PC-3 (cell line): ENCODE measurements around the gene SLC27A4. TPM values are rescaled to one million over a fixed set of nuclear protein-coding genes. Genes with fewer than 3 reads are reported as not detected.

Experiments
- ATAC-seq: fragments of 200-7000 bp; cut with Tn5 transposase; 2 replicates; pipeline ENCODE4 v1.9.1; 2020; ENCODE audit warnings: mild to moderate bottlenecking, moderate library complexity
- BruUV-seq: library from RNA; stranded (reverse); fragments of 400-500 nt; replicated peaks from 2 replicates; lab custom pipeline; 2021; lab: Mats Ljungman, UMichigan
- CTCF ChIA-PET: fragments of 300-600 bp; sonication (Branson Sonifier 250); formaldehyde crosslinking; loops from one replicate; lab custom pipeline; 2022; ENCODE audit warnings: antibody characterized with exemption; lab: Charles Lee
- POLR2A ChIA-PET: fragments of 300-600 bp; sonication (Branson Sonifier 250); formaldehyde crosslinking; loops from one replicate; lab custom pipeline; 2022; ENCODE audit warnings: antibody characterized with exemption; ENCODE audit not compliant: unreplicated experiment; lab: Charles Lee
- DNase-seq: peaks from one replicate; pipeline ENCODE4 v3.0.0-alpha.2; 2015
- H2AFZ ChIP-seq: fragments of 300-600 bp; sonication (generic); 2 replicates; pipeline ENCODE4 v1.6.0; 2016; ENCODE audit warnings: antibody characterized with exemption, low read length
- H3F3A ChIP-seq: fragments of 300-600 bp; sonication (generic); one replicate; pipeline ENCODE4 v1.6.0; 2017; ENCODE audit warnings: antibody characterized with exemption, low read length, control low read depth, mild to moderate bottlenecking; ENCODE audit not compliant: unreplicated experiment
- H3K27ac ChIP-seq: fragments of 300-600 bp; sonication (generic); 2 replicates; pipeline ENCODE4 v1.5.1; 2016; ENCODE audit warnings: mild to moderate bottlenecking, low read length
- H3K27me3 ChIP-seq: fragments of 300-600 bp; sonication (generic); 2 replicates; pipeline ENCODE4 v1.6.1; 2016; ENCODE audit warnings: low read length, mixed read lengths
- H3K36me3 ChIP-seq: fragments of 300-600 bp; sonication (generic); 2 replicates; pipeline ENCODE4 v1.6.1; 2016; ENCODE audit warnings: low read depth, mixed run types, low read length, mixed read lengths
- H3K4me1 ChIP-seq: fragments of 300-600 bp; sonication (generic); 2 replicates; pipeline ENCODE4 v1.5.1; 2016; ENCODE audit warnings: low read length; ENCODE audit not compliant: insufficient read depth
- H3K4me2 ChIP-seq: fragments of 300-600 bp; sonication (generic); 2 replicates; pipeline ENCODE4 v1.6.0; 2016; ENCODE audit warnings: low read length
- H3K4me3 ChIP-seq: fragments of 300-600 bp; sonication (generic); 2 replicates; pipeline ENCODE4 v1.5.1; 2016; ENCODE audit warnings: mild to moderate bottlenecking, low read length, mixed read lengths
- H3K79me2 ChIP-seq: fragments of 300-600 bp; sonication (generic); 2 replicates; pipeline ENCODE4 v1.6.1; 2017; ENCODE audit warnings: low read length, mixed read lengths
- H3K9ac ChIP-seq: fragments of 300-600 bp; sonication (generic); 2 replicates; pipeline ENCODE4 v1.6.0; 2016; ENCODE audit warnings: mild to moderate bottlenecking, low read length
- H3K9me2 ChIP-seq: fragments of 300-600 bp; sonication (generic); replicated peaks from 2 replicates; pipeline ENCODE4 v1.6.1; 2016; ENCODE audit warnings: mixed run types, low read length, mixed read lengths
- H3K9me3 ChIP-seq: fragments of 300-600 bp; sonication (generic); 2 replicates; pipeline ENCODE4 v1.6.1; 2016; ENCODE audit warnings: low read length, mixed read lengths
- H4K20me1 ChIP-seq: fragments of 300-600 bp; sonication (generic); 2 replicates; pipeline ENCODE4 v1.6.1; 2016; ENCODE audit warnings: low read length, mixed read lengths
- CTCF ChIP-seq: fragments of 300-600 bp; sonication (generic); conservative IDR thresholded peaks from 2 replicates; pipeline ENCODE4 v1.5.1; 2017; ENCODE audit warnings: antibody characterized with exemption, low read depth, mild to moderate bottlenecking, low read length
- EZH2 ChIP-seq: fragments of 300-600 bp; sonication (generic); IDR thresholded peaks from one replicate; pipeline ENCODE4 v1.6.1; 2017; ENCODE audit warnings: antibody characterized with exemption, mild to moderate bottlenecking, low read length; ENCODE audit not compliant: unreplicated experiment
- EZH2phosphoT487 ChIP-seq: fragments of 300-600 bp; sonication (generic); IDR thresholded peaks from 2 replicates; pipeline ENCODE4 v1.6.1; 2018; ENCODE audit warnings: mild to moderate bottlenecking, antibody characterized with exemption, low read length, borderline replicate concordance
- intact Hi-C: fragments of 100-400 bp; cut with micrococcal nuclease; formaldehyde crosslinking; loops from 2 replicates; pipeline ENCODE4 v1.9.0; 2023
- total RNA-seq: library from RNA; depleted of rRNA; stranded (reverse); fragments of >200 nt; gene quantifications from 2 replicates; pipeline ENCODE4 v1.2.3, GENCODE V29; 2014

SLC27A4 gene
- total RNA-seq, 1 experiment from 2014 or later, result 39.1 TPM

DNA sequence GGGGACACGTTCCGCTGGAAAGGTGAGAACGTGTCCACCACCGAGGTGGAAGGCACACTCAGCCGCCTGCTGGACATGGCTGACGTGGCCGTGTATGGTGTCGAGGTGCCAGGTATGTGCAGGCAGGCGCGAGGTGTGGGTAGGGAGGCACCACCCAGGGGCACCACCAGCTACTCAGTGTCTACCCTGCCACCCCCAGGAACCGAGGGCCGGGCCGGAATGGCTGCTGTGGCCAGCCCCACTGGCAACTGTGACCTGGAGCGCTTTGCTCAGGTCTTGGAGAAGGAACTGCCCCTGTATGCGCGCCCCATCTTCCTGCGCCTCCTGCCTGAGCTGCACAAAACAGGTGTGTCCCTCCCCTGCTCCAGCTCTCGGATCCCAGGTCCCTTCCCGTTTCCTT lies 15.1 kb downstream of the SLC27A4 start:
- intact Hi-C loops, result no loop called here
- no peak overlapping the region for H2AFZ ChIP-seq
- TF ChIP-seq CTCF, result no peak
- TF ChIP-seq EZH2, result no peak
- no peak for TF ChIP-seq EZH2phosphoT487
- no peak overlapping the region for H3K27ac ChIP-seq
- H3K27me3 ChIP-seq, result no peaks in the 10 kb centered on the region
- H3K9me2 ChIP-seq, result no peaks in the 10 kb centered on the region
- H3K9ac ChIP-seq, result no peak overlapping the region
- no peaks in the 10 kb centered on the region; the same call in 1 of the 2 replicates for H3K36me3 ChIP-seq
- H3K4me3 ChIP-seq, result no peak overlapping the region
- ChIA-PET POLR2A (no interaction called here), CTCF (no interaction called here)
- no peak overlapping the region for H3K4me2 ChIP-seq
- BruUV-seq, result no TSS peak
- H3F3A ChIP-seq, result no peaks in the 10 kb centered on the region
- H3K4me1 ChIP-seq, result no peaks in the 10 kb centered on the region
- no peaks in the 10 kb centered on the region for H3K9me3 ChIP-seq
- ATAC-seq (no peak), DNase-seq (no peak)
- H3K79me2 ChIP-seq, result no peaks in the 10 kb centered on the region
- H4K20me1 ChIP-seq, result no peaks in the 10 kb centered on the region

DNA sequence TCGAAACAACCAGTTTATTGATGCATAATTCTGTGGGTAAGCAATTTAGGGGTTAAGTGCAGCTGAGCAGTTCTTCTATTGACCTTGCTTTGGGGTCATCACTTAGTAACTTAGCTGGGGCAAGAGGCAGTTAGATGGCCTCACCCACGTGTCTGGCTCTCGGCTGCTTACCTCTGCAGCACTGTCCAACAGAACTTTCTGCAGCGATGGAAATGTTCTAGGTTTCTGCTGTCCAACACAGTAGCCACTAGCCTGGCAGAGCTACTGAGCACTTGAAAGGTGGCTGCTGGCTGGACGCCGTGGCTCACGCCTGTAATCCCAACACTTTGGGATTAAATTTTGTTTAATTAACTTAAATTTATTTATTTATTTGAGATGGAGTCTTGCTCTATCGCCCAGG lies 17.8 kb downstream of the SLC27A4 start:
- H3K27ac ChIP-seq, result no peak overlapping the region
- no peaks in the 10 kb centered on the region for H3K9me2 ChIP-seq
- no peaks in the 10 kb centered on the region for H4K20me1 ChIP-seq
- no peak overlapping the region for H3K4me2 ChIP-seq
- H3K4me1 ChIP-seq, result peaks cover 12% of the 10 kb centered on the region
- H3K4me3 ChIP-seq, result no peak overlapping the region
- H3K79me2 ChIP-seq, result no peaks in the 10 kb centered on the region
- no peaks in the 10 kb centered on the region for H3F3A ChIP-seq
- intact Hi-C loops, result no loop called here
- no peaks in the 10 kb centered on the region for H3K27me3 ChIP-seq
- TF ChIP-seq EZH2phosphoT487 (no peak), EZH2 (no peak), CTCF (no peak)
- DNase-seq (no peak), ATAC-seq (no peak)
- ChIA-PET POLR2A (no interaction called here), CTCF (no interaction called here)
- no peak overlapping the region for H3K9ac ChIP-seq
- BruUV-seq, result no TSS peak
- no peak overlapping the region for H2AFZ ChIP-seq
- no peaks in the 10 kb centered on the region; the same call in 1 of the 2 replicates for H3K36me3 ChIP-seq
- no peaks in the 10 kb centered on the region for H3K9me3 ChIP-seq

GRCh38 chr9:128358861-128359260 lies 18.5 kb downstream of the SLC27A4 start:
- H3K4me1 ChIP-seq, result peaks cover 12% of the 10 kb centered on the region
- CTCF ChIA-PET, result no interaction called here
- H3K79me2 ChIP-seq, result no peaks in the 10 kb centered on the region
- POLR2A ChIA-PET, result no interaction called here
- H3K4me3 ChIP-seq, result no peak overlapping the region
- no peak for DNase-seq
- no peak for ATAC-seq
- no peaks in the 10 kb centered on the region for H4K20me1 ChIP-seq
- H2AFZ ChIP-seq, result no peak overlapping the region
- TF ChIP-seq CTCF, result no peak
- no peak for TF ChIP-seq EZH2phosphoT487
- TF ChIP-seq EZH2, result no peak
- H3K9ac ChIP-seq, result no peak overlapping the region
- no peaks in the 10 kb centered on the region for H3K9me2 ChIP-seq
- no peaks in the 10 kb centered on the region; the same call in 1 of the 2 replicates for H3K36me3 ChIP-seq
- H3F3A ChIP-seq, result no peaks in the 10 kb centered on the region
- no TSS peak for BruUV-seq
- H3K9me3 ChIP-seq, result no peaks in the 10 kb centered on the region
- H3K27ac ChIP-seq, result no peak overlapping the region
- H3K4me2 ChIP-seq, result no peak overlapping the region
- intact Hi-C loops, result no loop called here
- no peaks in the 10 kb centered on the region for H3K27me3 ChIP-seq
